GM21381 (cell line): Measurements from ENCODE around the gene SERINC2.
A peak's percentile ranks its signal among the peaks of the same experiment; 100 is the strongest.

Source experiments
- ATAC-seq: cut with Tn5 transposase; IDR thresholded peaks from one replicate; pipeline ENCODE4 v1.9.1; 2021; ENCODE audit warnings: mild to moderate bottlenecking, moderate library complexity; ENCODE audit not compliant: unreplicated experiment

Gene SERINC2

GRCh38 chr1:31412205-31412604, 808 bp upstream of the SERINC2 start:
- ATAC-seq = no peak

DNA sequence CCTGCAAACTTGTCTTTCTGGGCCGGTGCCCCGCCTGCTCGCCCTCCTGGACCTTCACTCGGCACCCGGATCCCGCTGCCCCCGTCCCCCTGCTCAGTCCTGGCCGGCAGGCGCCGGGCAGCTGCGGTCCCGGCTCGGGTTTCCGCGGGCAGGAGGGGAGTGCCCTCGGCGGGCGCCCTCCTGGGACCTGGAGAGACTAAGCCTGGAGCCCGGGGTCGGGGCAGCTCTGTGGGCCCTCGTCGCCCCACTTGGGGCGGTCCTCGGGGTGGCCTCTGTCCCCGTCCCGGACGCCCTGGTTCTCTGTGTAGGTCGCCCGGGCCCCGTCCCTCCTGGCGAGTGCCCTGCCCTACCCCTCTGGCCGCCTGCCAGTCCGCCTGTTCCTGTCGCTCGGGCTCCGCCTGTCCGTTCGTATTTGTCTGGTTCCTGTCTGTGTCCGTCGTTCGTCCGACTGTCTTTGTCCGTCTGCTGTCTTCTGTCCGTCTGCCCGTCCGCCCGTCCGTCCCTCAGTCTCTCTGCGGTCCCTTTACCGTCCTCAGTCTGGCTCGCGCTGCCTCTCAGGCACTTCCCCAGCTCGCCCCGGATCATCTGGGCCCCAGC, 490 bp downstream of the SERINC2 start:
- peak; percentile 44 for ATAC-seq

- ATAC-seq = no peak
Measured at GRCh38 chr1:31414980-31415370, 2.0 kb downstream of the SERINC2 start.

- ATAC-seq = no peak
Measured at GRCh38 chr1:31415658-31416057, 2.6 kb downstream of the SERINC2 start.

DNA sequence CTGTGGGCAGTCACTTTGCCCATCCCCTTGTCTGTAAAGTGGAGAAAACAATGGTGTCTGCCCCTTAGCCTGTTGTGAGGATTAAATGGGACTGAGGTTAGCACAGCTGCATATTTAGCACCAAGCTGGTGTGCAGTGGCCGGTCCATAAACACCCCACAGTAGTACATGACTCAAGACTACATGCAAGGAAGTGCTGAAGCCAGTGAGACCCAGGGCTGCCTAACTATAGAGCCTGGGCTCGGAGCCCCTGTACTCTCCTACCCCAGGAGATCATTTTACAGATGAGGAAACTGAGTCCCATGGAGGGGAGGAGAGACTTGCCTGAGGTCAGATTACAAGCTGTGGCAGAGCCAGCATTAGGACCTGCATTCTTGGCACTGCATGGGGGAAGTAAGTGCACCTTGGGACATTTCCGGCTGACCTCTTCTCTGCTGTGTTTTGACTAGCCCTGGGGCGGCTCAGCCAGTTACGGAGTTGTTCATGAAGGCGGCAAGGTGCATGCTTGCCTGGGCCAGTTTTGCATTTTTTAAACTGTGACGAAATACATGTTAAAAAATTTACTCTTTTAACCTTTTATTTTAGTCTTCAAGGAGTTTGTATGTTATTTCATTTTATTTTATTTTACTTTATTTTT, 3.2 kb downstream of the SERINC2 start:
- ATAC-seq = no peak

- no peak for ATAC-seq
Measured at GRCh38 chr1:31417148-31417547, 4.1 kb downstream of the SERINC2 start.

- no peak for ATAC-seq
Measured at GRCh38 chr1:31418626-31419323, 5.8 kb downstream of the SERINC2 start.

DNA sequence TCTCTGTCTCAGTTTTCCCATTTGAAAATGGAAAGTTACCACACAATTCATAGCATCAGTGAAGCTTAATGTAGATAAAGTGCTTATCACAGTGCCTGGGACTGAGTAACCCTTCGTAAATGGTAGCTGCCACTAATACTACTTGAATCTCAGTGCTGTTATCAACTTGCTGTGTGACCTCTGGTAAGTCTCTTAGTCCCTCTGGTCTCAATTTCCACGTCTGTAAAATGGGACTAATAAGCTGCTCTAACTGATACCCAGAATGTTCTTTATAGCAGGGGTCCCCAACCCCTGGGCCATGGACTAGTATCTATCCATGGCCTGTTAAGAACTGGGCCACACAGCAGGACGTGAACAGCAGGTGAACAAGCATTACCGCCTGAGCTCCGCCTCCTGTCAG, 7.7 kb downstream of the SERINC2 start:
- ATAC-seq = no peak

GRCh38 chr1:31421371-31422040, 8.5 kb downstream of the SERINC2 start:
- no peak for ATAC-seq

DNA sequence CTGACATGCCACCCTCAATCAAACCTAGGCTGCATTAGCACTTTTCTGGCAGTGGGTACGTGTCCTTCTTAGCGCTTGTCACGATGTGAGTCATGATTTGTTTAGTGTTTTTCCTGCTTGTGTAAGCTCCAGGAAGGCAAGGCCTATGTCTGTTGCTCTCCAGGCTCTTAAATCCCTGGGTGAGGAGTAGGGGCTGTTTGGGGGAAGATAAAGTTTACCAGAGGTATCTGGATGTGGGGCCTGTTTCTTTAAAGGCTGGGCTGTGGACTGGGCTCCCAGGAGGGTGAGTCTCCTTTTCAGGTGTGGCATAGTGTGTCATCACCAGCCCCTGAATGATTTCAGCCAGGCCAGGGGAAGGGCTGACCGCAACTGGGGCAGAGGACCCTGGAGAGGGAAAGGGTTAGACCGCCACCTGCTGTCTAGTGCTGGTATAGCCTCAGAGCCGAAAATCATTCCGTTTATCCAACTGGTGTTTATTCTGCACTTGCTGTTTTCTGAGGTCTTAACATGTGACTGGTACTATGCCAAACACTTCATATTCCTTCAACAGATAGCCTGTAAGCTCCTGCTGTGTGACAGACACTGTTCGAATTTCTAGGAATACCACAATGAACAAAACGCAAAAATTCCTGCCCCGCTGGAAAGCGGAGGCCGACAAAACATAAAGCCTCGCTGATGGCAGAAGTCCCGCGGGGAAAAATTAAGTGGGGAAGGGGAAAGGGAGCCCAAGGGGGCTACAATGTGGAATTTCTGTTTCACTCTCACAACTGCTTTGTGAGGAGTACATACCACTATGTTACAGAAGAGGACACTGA, 9.7 kb downstream of the SERINC2 start:
- no peak for ATAC-seq

GRCh38 chr1:31423418-31423947, 10.5 kb downstream of the SERINC2 start:
- peak; percentile 87 for ATAC-seq

DNA sequence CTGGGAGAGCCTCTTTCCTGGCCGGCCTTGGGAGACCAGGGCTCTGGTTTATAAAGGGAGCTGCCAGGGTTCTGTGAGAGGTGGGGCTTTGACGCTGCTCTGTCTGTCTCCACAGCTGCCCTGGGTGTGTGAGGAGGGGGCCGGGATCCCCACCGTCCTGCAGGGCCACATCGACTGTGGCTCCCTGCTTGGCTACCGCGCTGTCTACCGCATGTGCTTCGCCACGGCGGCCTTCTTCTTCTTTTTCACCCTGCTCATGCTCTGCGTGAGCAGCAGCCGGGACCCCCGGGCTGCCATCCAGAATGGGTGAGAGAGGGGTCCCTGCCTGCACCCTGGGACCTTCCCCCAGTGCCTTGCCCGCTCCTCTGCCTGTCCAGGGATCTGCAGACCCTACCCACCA, 11.6 kb downstream of the SERINC2 start:
- ATAC-seq = no peak

DNA sequence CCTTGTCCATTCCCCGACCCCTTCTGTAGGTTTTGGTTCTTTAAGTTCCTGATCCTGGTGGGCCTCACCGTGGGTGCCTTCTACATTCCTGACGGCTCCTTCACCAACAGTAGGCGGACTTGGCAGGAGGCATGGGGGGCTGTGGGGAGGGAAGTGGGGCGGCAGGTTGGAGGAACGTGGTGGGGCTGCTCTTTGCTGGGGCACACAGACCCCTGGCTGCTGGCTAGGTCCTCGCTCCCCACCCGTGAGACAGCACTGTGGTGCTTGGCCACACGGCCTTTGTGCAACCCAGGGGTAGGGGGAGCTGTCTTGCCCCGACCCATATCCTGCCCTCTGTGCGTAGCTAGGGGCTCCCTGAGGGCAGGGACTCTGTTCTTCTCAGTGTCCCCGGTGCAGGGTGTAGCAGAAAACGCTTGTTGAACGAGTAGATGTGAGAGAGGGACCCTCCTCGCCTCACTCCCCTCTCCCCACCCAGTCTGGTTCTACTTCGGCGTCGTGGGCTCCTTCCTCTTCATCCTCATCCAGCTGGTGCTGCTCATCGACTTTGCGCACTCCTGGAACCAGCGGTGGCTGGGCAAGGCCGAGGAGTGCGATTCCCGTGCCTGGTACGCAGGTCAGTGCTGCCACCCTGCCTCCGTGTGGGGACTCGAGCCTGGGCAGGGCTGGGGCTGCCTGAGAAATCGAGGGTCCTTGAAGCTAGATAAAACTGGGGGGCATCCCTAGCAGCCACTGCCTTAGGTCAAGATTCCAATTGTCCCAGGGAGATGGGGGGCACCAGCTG, 12.5 kb downstream of the SERINC2 start:
- no peak for ATAC-seq

GRCh38 chr1:31426249-31426922, 13.4 kb downstream of the SERINC2 start:
- no peak for ATAC-seq

- ATAC-seq = no peak
Measured at GRCh38 chr1:31427322-31427721, 14.3 kb downstream of the SERINC2 start.

- no peak for ATAC-seq
Measured at GRCh38 chr1:31428436-31429221, 15.6 kb downstream of the SERINC2 start.

DNA sequence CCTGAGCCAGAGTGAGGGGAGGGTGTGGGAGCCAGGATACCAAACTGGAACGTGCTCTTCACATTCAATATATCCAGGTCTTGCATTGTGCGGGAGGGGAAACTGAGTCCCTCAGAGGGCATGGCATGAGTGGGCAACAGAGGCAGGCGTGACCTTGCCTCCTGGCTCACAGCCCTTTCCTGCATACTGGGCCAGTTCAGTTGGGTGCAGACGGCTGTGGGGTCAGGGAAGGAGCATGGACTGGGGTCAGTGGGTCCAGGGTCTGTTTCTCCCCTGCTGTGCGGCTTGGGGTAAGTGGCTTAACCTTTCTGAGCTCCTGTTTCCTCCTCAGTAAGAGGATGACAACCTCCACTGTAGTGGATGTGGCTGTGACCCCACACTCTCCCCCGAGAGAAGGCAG, 16.6 kb downstream of the SERINC2 start:
- no peak for ATAC-seq
